ENCODE data around the gene LEFTY2. TPM values are rescaled to one million over a fixed set of nuclear protein-coding genes. Genes with fewer than 3 reads are reported as not detected.
A peak's percentile ranks its signal among the peaks of the same experiment; 100 is the strongest.

LEFTY2 gene
- total RNA-seq, 1 donor from 2014 or later = 0.43 TPM

GRCh38 chr1:225962440-225962975 lies 21.5 kb upstream of the LEFTY2 start:
- Mint-ChIP-seq H3K4me1 (ENCODE audit: unreplicated experiment) (no peaks in the 10 kb centered on the region), H3K27me3 (ENCODE audit: unreplicated experiment) (peaks cover 7% of the 10 kb centered on the region), H3K4me3 (ENCODE audit: unreplicated experiment) (no peak overlapping the region), H3K36me3 (ENCODE audit: unreplicated experiment) (no peaks in the 10 kb centered on the region), H3K27ac (ENCODE audit: unreplicated experiment) (no peak overlapping the region), H3K9me3 (ENCODE audit: unreplicated experiment) (no peaks in the 10 kb centered on the region)
- no peak for DNase-seq (ENCODE audit: extremely low spot score, unreplicated experiment)
- TF ChIP-seq CTCF (IDR thresholded peaks at IDR 0.05) = peak; percentile 55

GRCh38 chr1:225961659-225962439 lies 20.8 kb upstream of the LEFTY2 start:
- no peak for DNase-seq (ENCODE audit: extremely low spot score, unreplicated experiment)
- Mint-ChIP-seq H3K36me3 (ENCODE audit: unreplicated experiment) (no peaks in the 10 kb centered on the region), H3K4me1 (ENCODE audit: unreplicated experiment) (no peaks in the 10 kb centered on the region), H3K27me3 (ENCODE audit: unreplicated experiment) (peaks cover 7% of the 10 kb centered on the region), H3K4me3 (ENCODE audit: unreplicated experiment) (no peak overlapping the region), H3K9me3 (ENCODE audit: unreplicated experiment) (no peaks in the 10 kb centered on the region), H3K27ac (ENCODE audit: unreplicated experiment) (no peak overlapping the region)
- TF ChIP-seq CTCF (IDR thresholded peaks at IDR 0.05) = no peak

DNA sequence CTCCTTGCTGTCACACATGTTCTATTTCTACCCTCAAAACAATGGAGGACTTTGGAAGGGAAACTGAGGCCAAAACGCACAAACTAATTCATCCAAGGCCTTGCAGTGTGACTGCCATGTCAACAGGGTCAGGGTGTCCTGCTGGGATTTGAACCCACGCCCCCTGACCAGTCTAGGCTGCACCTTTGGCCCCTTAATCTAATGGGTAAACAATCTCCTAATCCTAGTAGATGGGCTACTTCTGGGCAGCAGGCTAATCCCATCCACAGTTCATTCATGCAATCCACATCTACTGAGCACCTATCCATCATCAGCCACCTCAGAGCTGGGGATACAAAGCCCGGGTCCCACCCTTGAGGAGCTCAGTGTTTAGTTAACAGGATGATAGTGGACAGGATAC lies 17.0 kb upstream of the LEFTY2 start:
- Mint-ChIP-seq H3K4me1 (ENCODE audit: unreplicated experiment) (no peaks in the 10 kb centered on the region), H3K36me3 (ENCODE audit: unreplicated experiment) (no peaks in the 10 kb centered on the region), H3K9me3 (ENCODE audit: unreplicated experiment) (no peaks in the 10 kb centered on the region), H3K27me3 (ENCODE audit: unreplicated experiment) (peaks cover 23% of the 10 kb centered on the region), H3K4me3 (ENCODE audit: unreplicated experiment) (no peak overlapping the region), H3K27ac (ENCODE audit: unreplicated experiment) (no peak overlapping the region)
- DNase-seq (ENCODE audit: extremely low spot score, unreplicated experiment) = no peak
- no peak for TF ChIP-seq CTCF (IDR thresholded peaks at IDR 0.05)

- Mint-ChIP-seq H3K36me3 (ENCODE audit: unreplicated experiment) (no peaks in the 10 kb centered on the region), H3K27me3 (ENCODE audit: unreplicated experiment) (peaks cover 33% of the 10 kb centered on the region), H3K4me3 (ENCODE audit: unreplicated experiment) (no peak overlapping the region), H3K9me3 (ENCODE audit: unreplicated experiment) (no peaks in the 10 kb centered on the region), H3K4me1 (ENCODE audit: unreplicated experiment) (no peaks in the 10 kb centered on the region), H3K27ac (ENCODE audit: unreplicated experiment) (no peak overlapping the region)
- no peak for DNase-seq (ENCODE audit: extremely low spot score, unreplicated experiment)
- no peak for TF ChIP-seq CTCF (IDR thresholded peaks at IDR 0.05)
These were observed 13.7 kb upstream of the LEFTY2 start for GRCh38 chr1:225954753-225955152.

DNA sequence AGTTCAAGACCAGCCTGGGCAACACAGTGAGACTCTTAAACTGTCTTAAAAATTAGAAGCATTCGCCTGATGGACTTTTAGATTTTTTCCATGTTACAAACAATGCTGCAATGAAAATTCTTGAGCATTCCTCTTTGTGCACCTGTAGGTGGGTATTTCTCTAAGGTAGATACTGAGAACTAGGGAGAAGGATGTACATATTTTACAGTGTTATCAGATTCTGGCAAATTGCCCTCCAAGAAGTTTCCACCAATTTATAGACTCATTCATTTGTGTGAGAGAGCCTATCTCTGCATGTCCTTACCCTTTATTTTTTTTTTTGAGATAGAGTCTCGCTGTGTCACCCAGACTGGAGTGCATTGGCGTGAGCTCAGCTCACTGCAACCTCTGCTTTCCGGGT lies 12.3 kb upstream of the LEFTY2 start:
- no peaks in the 10 kb centered on the region for H3K36me3 Mint-ChIP-seq (ENCODE audit: unreplicated experiment)
- H3K27ac Mint-ChIP-seq (ENCODE audit: unreplicated experiment) = no peak overlapping the region
- peaks cover 43% of the 10 kb centered on the region for H3K27me3 Mint-ChIP-seq (ENCODE audit: unreplicated experiment)
- no peak for TF ChIP-seq CTCF (IDR thresholded peaks at IDR 0.05)
- no peaks in the 10 kb centered on the region for H3K4me1 Mint-ChIP-seq (ENCODE audit: unreplicated experiment)
- no peak for DNase-seq (ENCODE audit: extremely low spot score, unreplicated experiment)
- H3K4me3 Mint-ChIP-seq (ENCODE audit: unreplicated experiment) = no peak overlapping the region
- H3K9me3 Mint-ChIP-seq (ENCODE audit: unreplicated experiment) = no peaks in the 10 kb centered on the region

Data from osteocyte (in vitro differentiated cells).